HFF-Myc (cell line): ENCODE results near the gene EPSTI1.

ENCODE experiments used
- DNase-seq: peaks from one replicate; pipeline ENCODE4 v3.0.0-alpha.2; 2011; ENCODE audit warnings: low read depth; ENCODE audit errors: extremely low read depth
- H3K4me3 ChIP-seq: replicated peaks from 2 replicates; pipeline ENCODE4 v1.5.1; 2011; ENCODE audit warnings: low read depth, mild to moderate bottlenecking, control low read depth, low read length
- CTCF ChIP-seq: IDR thresholded peaks from 2 replicates; pipeline ENCODE4 v1.5.1; 2012; ENCODE audit warnings: mild to moderate bottlenecking, low read depth, low read length, control low read depth; ENCODE audit errors: missing control alignments

The EPSTI1 gene

DNA sequence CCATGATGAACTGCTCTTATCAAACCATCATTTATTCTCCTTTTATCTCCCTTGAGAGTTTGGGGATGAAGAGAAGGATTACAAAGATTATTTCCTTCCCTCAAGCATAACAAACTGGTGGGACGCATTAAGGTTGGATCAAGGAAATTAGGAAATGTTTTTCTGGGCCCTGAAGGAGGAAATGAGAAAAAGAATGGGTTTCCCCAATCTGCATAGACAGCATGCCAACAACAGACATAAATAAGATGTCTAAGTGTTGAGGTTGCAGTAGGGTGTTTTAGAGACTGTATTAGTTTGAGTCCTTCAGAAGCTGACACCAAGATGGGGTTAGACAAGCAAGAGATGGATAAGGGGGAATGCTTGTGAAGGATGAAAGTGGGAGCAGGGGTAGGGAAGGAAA is 7.3 kb downstream of the EPSTI1 start:
- DNase-seq, result no peak
- H3K4me3 ChIP-seq, result no peak overlapping the region
- TF ChIP-seq CTCF, result no peak

- TF ChIP-seq CTCF, result no peak
- DNase-seq, result no peak
- H3K4me3 ChIP-seq, result no peak overlapping the region
These were observed 8.0 kb downstream of the EPSTI1 start for GRCh38 chr13:42984026-42984425.

DNA sequence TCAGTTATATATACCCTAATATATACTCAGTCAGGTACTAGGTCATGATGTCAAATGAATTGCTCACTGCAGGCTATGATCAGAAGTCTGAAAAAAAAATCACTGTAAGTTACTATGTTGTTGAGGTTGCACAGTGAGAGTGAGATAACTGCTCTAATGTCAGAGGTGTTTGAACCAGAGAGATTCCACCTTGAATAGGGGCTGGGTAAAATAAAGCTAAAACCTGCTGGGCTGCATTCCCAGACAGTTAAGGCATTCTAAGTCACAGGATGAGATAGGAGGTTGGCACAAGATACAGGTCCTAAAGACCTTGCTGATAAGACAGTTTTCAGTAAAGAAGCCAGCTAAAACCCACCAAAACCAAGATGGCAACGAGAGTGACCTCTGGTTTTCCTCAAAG is 10.2 kb downstream of the EPSTI1 start:
- H3K4me3 ChIP-seq, result no peak overlapping the region
- TF ChIP-seq CTCF, result no peak
- no peak for DNase-seq

GRCh38 chr13:42981317-42981716 is 10.7 kb downstream of the EPSTI1 start:
- DNase-seq, result no peak

GRCh38 chr13:42977219-42977659 is 14.8 kb downstream of the EPSTI1 start:
- no peak for TF ChIP-seq CTCF
- no peak for DNase-seq
- no peak overlapping the region for H3K4me3 ChIP-seq

More at GRCh38 chr13:42981317-42981716, 10.7 kb downstream of the EPSTI1 start:
- TF ChIP-seq CTCF, result no peak
- no peak overlapping the region for H3K4me3 ChIP-seq

GRCh38 chr13:42976066-42976465 is 16.0 kb downstream of the EPSTI1 start:
- DNase-seq, result no peak
- no peak for TF ChIP-seq CTCF
- no peak overlapping the region for H3K4me3 ChIP-seq

DNA sequence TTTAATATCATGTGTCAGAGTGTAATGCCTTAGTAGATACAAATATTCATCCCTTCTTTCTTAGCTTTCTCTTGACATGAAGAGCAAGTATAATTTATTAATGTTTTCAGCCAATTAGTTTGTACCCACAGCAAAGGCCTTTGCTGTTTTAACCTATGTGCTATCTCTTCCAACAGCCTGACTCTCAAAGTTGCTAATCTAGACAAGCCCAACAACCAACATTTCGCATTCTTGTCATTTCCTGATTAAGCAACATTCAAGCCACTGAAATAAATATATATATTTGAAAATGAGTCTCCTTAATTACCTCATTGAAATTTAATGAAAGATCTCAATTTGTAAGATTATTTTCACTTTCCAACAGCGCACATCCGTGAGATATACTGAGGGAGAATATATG is 18.5 kb downstream of the EPSTI1 start:
- TF ChIP-seq CTCF, result no peak
- DNase-seq, result no peak
- H3K4me3 ChIP-seq, result no peak overlapping the region
